ENCODE measurements around the gene IL12B. TPM values are rescaled to one million over a fixed set of nuclear protein-coding genes. Genes with fewer than 3 reads are reported as not detected.

IL12B gene
- total RNA-seq, 1 donor from 2014 or later = not detected

GRCh38 chr5:159294921-159295320, 35.4 kb downstream of the IL12B start:
- no peak for TF ChIP-seq CTCF (IDR thresholded peaks at IDR 0.05; ENCODE audit: partially characterized antibody, unreplicated experiment)
- no peak overlapping the region for H3K4me3 Mint-ChIP-seq (ENCODE audit: unreplicated experiment)
- no peaks in the 10 kb centered on the region for H3K9me3 Mint-ChIP-seq (ENCODE audit: unreplicated experiment)
- no peaks in the 10 kb centered on the region for H3K4me1 Mint-ChIP-seq (ENCODE audit: low read depth, unreplicated experiment)
- no peak for DNase-seq
- H3K36me3 Mint-ChIP-seq (ENCODE audit: unreplicated experiment) = peaks cover 24% of the 10 kb centered on the region
- no peaks in the 10 kb centered on the region for H3K27me3 Mint-ChIP-seq (ENCODE audit: unreplicated experiment)
- H3K27ac Mint-ChIP-seq (ENCODE audit: unreplicated experiment) = no peak overlapping the region

DNA sequence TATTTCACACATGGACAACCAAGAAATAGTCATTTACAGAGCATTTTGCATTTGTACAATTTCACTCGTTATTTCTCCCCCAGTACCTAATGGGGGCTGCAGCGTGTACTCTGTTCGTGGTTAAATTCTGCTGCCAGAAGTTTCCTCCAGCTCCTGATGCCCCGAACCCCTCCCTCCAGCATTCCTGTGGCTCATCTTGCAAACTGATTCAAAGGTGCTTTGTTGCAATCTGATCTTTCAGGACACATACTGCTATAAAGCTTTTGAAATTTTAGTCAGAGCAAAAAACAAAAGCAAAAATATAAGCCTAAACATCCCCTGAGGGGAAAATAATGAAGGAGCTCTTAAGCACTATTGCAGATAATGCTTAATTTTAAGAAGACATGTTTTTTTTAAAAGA, 39.5 kb downstream of the IL12B start:
- no peaks in the 10 kb centered on the region for H3K4me1 Mint-ChIP-seq (ENCODE audit: low read depth, unreplicated experiment)
- H3K36me3 Mint-ChIP-seq (ENCODE audit: unreplicated experiment) = no peaks in the 10 kb centered on the region
- no peaks in the 10 kb centered on the region for H3K27me3 Mint-ChIP-seq (ENCODE audit: unreplicated experiment)
- no peak for TF ChIP-seq CTCF (IDR thresholded peaks at IDR 0.05; ENCODE audit: partially characterized antibody, unreplicated experiment)
- no peaks in the 10 kb centered on the region for H3K9me3 Mint-ChIP-seq (ENCODE audit: unreplicated experiment)
- no peak overlapping the region for H3K27ac Mint-ChIP-seq (ENCODE audit: unreplicated experiment)
- DNase-seq = no peak
- no peak overlapping the region for H3K4me3 Mint-ChIP-seq (ENCODE audit: unreplicated experiment)

DNA sequence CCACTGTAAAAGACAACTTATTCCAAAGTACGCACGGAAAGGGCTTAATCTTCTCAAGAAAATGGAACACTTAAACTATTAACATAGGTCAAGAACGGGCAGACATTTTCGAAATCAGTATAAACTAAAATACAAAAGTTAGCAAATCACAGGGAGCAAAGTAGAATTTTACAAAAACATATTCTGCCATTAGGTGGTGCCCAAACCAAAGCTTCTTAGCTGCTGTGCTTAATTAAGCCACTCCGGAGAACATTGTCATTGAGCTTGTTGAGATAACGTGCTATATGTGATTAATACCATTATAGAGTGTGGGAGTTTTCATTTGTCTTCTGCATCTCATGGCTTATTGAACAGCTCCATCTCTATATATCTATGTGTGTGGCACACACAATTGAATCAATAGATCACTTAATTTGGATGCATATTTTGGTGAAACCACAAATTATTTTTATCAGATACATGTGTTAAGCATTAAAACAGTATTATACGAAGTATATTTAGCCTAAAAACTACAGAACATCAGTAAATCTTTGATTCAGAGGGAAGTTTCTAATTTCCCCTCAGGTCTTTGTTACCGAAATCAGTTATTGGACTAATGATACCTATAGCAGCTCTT, 43.8 kb downstream of the IL12B start:
- no peak for DNase-seq
- Mint-ChIP-seq H3K9me3 (ENCODE audit: unreplicated experiment) (no peaks in the 10 kb centered on the region), H3K36me3 (ENCODE audit: unreplicated experiment) (no peaks in the 10 kb centered on the region), H3K27ac (ENCODE audit: unreplicated experiment) (no peak overlapping the region), H3K4me1 (ENCODE audit: low read depth, unreplicated experiment) (no peaks in the 10 kb centered on the region), H3K27me3 (ENCODE audit: unreplicated experiment) (no peaks in the 10 kb centered on the region), H3K4me3 (ENCODE audit: unreplicated experiment) (no peak overlapping the region)
- TF ChIP-seq CTCF (IDR thresholded peaks at IDR 0.05; ENCODE audit: partially characterized antibody, unreplicated experiment) = no peak

DNA sequence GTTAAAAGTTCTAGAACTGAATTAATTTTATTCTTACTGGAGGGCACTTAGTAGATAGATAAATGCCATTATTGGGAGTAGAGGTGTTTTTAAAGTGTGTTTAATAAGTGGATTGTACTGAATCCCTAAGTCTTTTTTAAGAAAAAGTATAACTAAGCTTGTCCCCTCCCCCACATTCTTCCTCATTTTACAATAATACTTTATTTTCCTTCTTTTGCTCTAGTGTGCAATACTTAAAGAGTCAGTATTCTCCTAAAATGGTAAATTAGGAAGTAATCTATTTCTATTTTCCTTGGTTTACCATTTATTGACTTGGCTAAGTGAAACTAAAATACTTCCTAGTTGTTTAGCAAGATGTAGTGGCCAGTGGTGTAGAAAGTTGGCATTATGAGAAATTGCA, 55.6 kb downstream of the IL12B start:
- no peak for TF ChIP-seq CTCF (IDR thresholded peaks at IDR 0.05; ENCODE audit: partially characterized antibody, unreplicated experiment)
- Mint-ChIP-seq H3K27me3 (ENCODE audit: unreplicated experiment) (no peaks in the 10 kb centered on the region), H3K36me3 (ENCODE audit: unreplicated experiment) (no peaks in the 10 kb centered on the region), H3K27ac (ENCODE audit: unreplicated experiment) (no peak overlapping the region), H3K4me1 (ENCODE audit: low read depth, unreplicated experiment) (no peaks in the 10 kb centered on the region), H3K9me3 (ENCODE audit: unreplicated experiment) (no peaks in the 10 kb centered on the region), H3K4me3 (ENCODE audit: unreplicated experiment) (no peak overlapping the region)
- DNase-seq = no peak

- DNase-seq = no peak
- no peak for TF ChIP-seq CTCF (IDR thresholded peaks at IDR 0.05; ENCODE audit: partially characterized antibody, unreplicated experiment)
- Mint-ChIP-seq H3K36me3 (ENCODE audit: unreplicated experiment) (no peaks in the 10 kb centered on the region), H3K4me3 (ENCODE audit: unreplicated experiment) (no peak overlapping the region), H3K4me1 (ENCODE audit: low read depth, unreplicated experiment) (no peaks in the 10 kb centered on the region), H3K27me3 (ENCODE audit: unreplicated experiment) (no peaks in the 10 kb centered on the region), H3K27ac (ENCODE audit: unreplicated experiment) (no peak overlapping the region), H3K9me3 (ENCODE audit: unreplicated experiment) (no peaks in the 10 kb centered on the region)
These were observed 56.4 kb downstream of the IL12B start for GRCh38 chr5:159273923-159274322.

Measured in glutamatergic neuron (in vitro differentiated cells).